ENCODE results near the gene MMP11.

DNA sequence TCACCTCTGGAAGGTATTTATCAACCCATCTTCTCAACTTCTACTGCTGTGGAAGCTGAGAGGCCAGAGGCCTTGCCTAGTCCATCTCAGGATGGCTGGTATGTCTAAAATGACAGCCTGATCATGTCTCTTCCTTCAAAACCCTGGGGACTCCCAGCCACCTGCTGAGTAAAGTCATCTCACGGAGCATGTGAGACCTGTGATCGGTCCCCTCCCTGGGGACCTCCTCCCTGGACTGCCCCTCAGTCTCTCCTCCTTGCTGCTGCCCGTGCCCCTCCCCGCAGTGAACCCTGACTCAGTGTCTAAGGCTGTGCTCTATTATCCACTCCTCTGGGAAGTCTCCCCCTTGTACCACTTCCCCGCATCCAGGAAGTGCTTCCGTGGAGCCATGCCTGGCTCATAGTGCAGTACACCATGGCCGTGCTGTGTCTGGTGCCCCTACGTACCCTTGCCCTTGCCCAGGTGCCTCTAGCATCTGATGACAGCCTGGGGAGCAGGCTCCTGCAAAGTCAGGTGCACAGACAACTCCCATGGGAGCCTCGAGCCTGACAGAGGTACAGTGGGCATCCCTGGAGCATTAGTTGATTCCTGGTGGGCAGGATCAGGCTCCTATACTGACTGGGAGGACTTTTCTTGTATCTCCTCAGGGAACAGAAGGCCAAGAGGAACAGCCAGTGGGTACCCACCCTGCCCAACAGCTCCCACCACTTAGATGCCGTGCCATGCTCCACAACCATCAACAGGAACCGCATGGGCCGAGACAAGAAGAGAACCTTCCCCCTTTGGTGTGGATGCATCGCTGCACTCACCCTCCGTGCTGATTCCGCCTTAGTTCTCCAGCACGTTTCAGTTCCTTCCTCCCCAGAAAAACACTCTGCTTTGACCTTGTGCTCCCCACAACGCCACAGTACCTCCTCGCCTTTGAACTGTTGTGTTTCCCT lies 27.9 kb downstream of the MMP11 start:
- TF ChIP-seq, protein P1, sequence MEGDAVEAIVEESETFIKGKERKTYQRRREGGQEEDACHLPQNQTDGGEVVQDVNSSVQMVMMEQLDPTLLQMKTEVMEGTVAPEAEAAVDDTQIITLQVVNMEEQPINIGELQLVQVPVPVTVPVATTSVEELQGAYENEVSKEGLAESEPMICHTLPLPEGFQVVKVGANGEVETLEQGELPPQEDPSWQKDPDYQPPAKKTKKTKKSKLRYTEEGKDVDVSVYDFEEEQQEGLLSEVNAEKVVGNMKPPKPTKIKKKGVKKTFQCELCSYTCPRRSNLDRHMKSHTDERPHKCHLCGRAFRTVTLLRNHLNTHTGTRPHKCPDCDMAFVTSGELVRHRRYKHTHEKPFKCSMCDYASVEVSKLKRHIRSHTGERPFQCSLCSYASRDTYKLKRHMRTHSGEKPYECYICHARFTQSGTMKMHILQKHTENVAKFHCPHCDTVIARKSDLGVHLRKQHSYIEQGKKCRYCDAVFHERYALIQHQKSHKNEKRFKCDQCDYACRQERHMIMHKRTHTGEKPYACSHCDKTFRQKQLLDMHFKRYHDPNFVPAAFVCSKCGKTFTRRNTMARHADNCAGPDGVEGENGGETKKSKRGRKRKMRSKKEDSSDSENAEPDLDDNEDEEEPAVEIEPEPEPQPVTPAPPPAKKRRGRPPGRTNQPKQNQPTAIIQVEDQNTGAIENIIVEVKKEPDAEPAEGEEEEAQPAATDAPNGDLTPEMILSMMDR (IDR thresholded peaks at IDR 0.05): no peak
- TF ChIP-seq POLR2A (IDR thresholded peaks at IDR 0.05): no peak
